Right lobe of liver (tissue), 6 donors: ENCODE results near the gene EIF4A2. TPM values are rescaled to one million over a fixed set of nuclear protein-coding genes. Genes with fewer than 3 reads are reported as not detected.
A peak's percentile ranks its signal among the peaks of the same experiment; 100 is the strongest.

ENCODE experiments used
- ATAC-seq, 4 donors: fragments of 200-7000 bp; cut with Tn5 transposase; one replicate each; pipeline ENCODE4 v1.9.1; 2020; ENCODE audit warnings: mild to moderate bottlenecking in 4 of 4, moderate library complexity in 4 of 4
- DNase-seq, 3 donors: peaks; one replicate each; pipeline ENCODE4 v3.0.0-alpha.2; 2020
- H3K27ac ChIP-seq, 3 donors: fragments of 200-600 bp; one replicate each; pipeline ENCODE4 v1.8.0; 2022
- H3K27me3 ChIP-seq, 2 donors: fragments of 200-600 bp; one replicate each; pipeline ENCODE4 v1.8.0; 2022
- H3K36me3 ChIP-seq, 4 donors: fragments of 200-600 bp; sonication (generic) in 1 of 4; one replicate each; pipeline versions ENCODE4 v1.5.1 to v1.8.0; 2017 to 2022; ENCODE audit warnings: control low read depth in 1 of 4
- H3K4me1 ChIP-seq, 4 donors: fragments of 200-600 bp; sonication (generic) in 1 of 4; one replicate each; pipeline versions ENCODE4 v1.5.1 to v1.8.0; 2017 to 2022; ENCODE audit warnings: control low read depth in 1 of 4
- H3K4me3 ChIP-seq, 3 donors: fragments of 200-600 bp; one replicate each; pipeline ENCODE4 v1.8.0; 2022
- H3K9me3 ChIP-seq, 4 donors: fragments of 200-600 bp; sonication (generic) in 1 of 4; one replicate each; pipeline versions ENCODE4 v1.5.1 to v1.8.0; 2017 to 2022; ENCODE audit warnings: control low read depth in 1 of 4
- POLR2A ChIP-seq: fragments of 450-650 bp; IDR thresholded peaks from one replicate; pipeline ENCODE4 v1.6.1; 2017; ENCODE audit warnings: antibody characterized with exemption, mild to moderate bottlenecking
- WGBS: methylation state at CpG from one replicate; pipeline ENCODE4 v1.1.6; 2018; ENCODE audit warnings: low coverage, low lambda C conversion rate; ENCODE audit not compliant: insufficient coverage; ENCODE audit errors: missing lambda C conversion rate; 5-methylcytosine and 5-hydroxymethylcytosine counted together
- intact Hi-C, 2 donors: fragments of 100-400 bp; cut with DNase I; formaldehyde crosslinking; loops; one replicate each; pipeline versions ENCODE4 v1.11.2 to v1.14.1; 2022
- microRNA counts: library from miRNA; unstranded; fragments of <30 nt; microRNA quantifications from one replicate; lab custom pipeline; 2016
- microRNA-seq, 2 donors: library from miRNA; unstranded; fragments of <30 nt; microRNA quantifications; one replicate each; pipeline ENCODE4, GENCODE V29; 2019 to 2020
- small RNA-seq, 2 experiments: library from RNA; depleted of rRNA; stranded (forward); fragments of <200 nt; gene quantifications; one replicate each; pipeline ENCODE3, GENCODE V24; 2016
- total RNA-seq, 6 experiments: library from RNA; depleted of rRNA in 2 of 6; stranded (reverse); fragments of >200 nt in 2 of 6; fragmentation: NEBNext Ultra II Directional in 3 of 6; extraction: Animal tissue kit (Norgen Biotek cat#: 25700) in 3 of 6; gene quantifications; one replicate each; pipeline versions ENCODE4 v1.1.0 to v1.2.4, GENCODE V29; 2016 to 2023
- TF ChIP-seq, protein P1 (sequence below), 4 donors: fragments of 200-600 bp in 3 of 4; fragments of 450-650 bp in 1 of 4; IDR thresholded peaks; one replicate each; pipeline versions ENCODE4 v1.5.1 to v1.8.0; 2016 to 2022; ENCODE audit warnings: antibody characterized with exemption in 4 of 4, mild to moderate bottlenecking in 2 of 4
- donor health status: DM: no; HTN: yes; CAD: no.
- donor health status: DM: no; HTN: no; CAD: no.
- donor health status: DM: no; HTN: no; CAD: no.
- donor health status: DM: no; HTN: yes; CAD: no.
- donor health status: DM: no; HTN: yes; CAD: no.

Gene EIF4A2
- total RNA-seq, 6 experiments from 2014 or later, result 98.9 to 234 (median 131) TPM

DNA sequence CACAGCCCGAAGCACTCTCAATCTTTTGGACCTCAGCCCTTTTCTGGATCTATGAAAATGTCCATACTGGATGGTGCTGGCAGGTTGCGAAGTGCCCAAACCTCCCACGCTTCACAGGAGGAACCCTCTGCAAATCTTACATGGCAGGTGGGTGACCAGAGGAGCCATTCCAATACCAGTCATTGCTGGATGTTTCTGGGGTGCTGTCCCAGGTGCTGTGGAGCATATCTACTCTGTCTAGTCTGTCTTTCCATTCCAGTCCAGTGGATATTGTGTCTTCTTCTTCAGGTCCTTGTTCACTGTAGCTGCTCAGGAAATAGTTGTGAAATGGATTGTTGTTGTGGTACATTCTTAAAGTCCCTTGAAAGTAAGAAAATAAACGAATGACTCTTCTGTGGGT is 48.4 kb downstream of the EIF4A2 start:
- TF ChIP-seq POLR2A, result no peak
- TF ChIP-seq, protein P1, sequence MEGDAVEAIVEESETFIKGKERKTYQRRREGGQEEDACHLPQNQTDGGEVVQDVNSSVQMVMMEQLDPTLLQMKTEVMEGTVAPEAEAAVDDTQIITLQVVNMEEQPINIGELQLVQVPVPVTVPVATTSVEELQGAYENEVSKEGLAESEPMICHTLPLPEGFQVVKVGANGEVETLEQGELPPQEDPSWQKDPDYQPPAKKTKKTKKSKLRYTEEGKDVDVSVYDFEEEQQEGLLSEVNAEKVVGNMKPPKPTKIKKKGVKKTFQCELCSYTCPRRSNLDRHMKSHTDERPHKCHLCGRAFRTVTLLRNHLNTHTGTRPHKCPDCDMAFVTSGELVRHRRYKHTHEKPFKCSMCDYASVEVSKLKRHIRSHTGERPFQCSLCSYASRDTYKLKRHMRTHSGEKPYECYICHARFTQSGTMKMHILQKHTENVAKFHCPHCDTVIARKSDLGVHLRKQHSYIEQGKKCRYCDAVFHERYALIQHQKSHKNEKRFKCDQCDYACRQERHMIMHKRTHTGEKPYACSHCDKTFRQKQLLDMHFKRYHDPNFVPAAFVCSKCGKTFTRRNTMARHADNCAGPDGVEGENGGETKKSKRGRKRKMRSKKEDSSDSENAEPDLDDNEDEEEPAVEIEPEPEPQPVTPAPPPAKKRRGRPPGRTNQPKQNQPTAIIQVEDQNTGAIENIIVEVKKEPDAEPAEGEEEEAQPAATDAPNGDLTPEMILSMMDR (IDR thresholded peaks at IDR 0.05), result no peak
- Histone ChIP-seq H3K27ac (no peak overlapping the region), H3K4me1 (no peaks in the 10 kb centered on the region), H3K9me3 (no peaks in the 10 kb centered on the region), H3K4me3 (no peak overlapping the region), H3K27me3 (no peaks in the 10 kb centered on the region), H3K36me3 (no peaks in the 10 kb centered on the region)
- DNase-seq (no peak), ATAC-seq (no peak)
- intact Hi-C loops, result no loop called here
- WGBS, result 0% methylated on average over 1 of the region's 4 CpGs

DNA sequence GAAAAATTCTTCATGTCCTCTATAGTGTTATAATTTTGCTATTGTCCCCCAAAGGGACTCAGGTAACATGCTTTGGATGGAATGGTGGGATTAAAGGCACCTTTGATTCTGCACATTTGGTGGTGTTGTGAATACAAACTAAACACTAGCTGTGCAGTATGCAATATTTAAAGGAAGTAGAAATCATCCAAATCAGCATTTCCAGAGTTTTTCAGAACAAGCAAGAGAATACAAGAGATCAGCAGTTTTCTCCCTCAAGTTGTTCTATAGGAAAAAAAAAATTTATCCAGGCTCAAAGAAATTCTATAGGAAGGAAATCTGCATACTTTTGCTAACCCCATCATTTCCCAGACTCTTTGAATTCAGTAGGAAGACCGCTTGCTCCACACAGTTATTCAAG is 48.9 kb downstream of the EIF4A2 start:
- Histone ChIP-seq H3K27ac (no peak overlapping the region), H3K36me3 (no peaks in the 10 kb centered on the region), H3K4me1 (no peaks in the 10 kb centered on the region), H3K27me3 (no peaks in the 10 kb centered on the region), H3K9me3 (no peaks in the 10 kb centered on the region), H3K4me3 (no peak overlapping the region)
- 62% methylated on average over 1 of the region's 1 CpG for WGBS
- TF ChIP-seq, protein P1 (IDR thresholded peaks at IDR 0.05), result no peak
- no peak for TF ChIP-seq POLR2A
- peak in 1 of 4 donors; percentile 5 for ATAC-seq
- DNase-seq, result no peak
- intact Hi-C loops, result no loop called here

MicroRNAs within 50 kb of the gene (microRNA counts, 767-probe panel; counts per million panel counts)
- microRNA hsa-miR-1248 (lab: Ali Mortazavi, UCI), result 237 counts per million

Small RNA genes within 50 kb of the gene (microRNA-seq; reads per million reads assigned to microRNA genes)
- gene MIR1248, result 5.2 to 13.9 reads per million in 2 donors

Small RNA genes within 50 kb of the gene (small RNA-seq; reads per million reads assigned to genes)
- gene RF00092, result 0 reads per million in 2 experiments
- 0 reads per million in 2 experiments for gene RNU6-1105P
- 0 reads per million in 2 experiments for gene SNORA4
- 0 reads per million in 2 experiments for gene SNORA63
- 0 reads per million in 2 experiments for gene SNORA81
- 0 reads per million in 2 experiments for gene SNORD2

Other genes starting within 250 kb of the EIF4A2 start
- 1 to 10 TPM in 5 of 6 experiments, under 1 TPM in 1; 0.86 to 2.6 (median 1.5) TPM for gene CRYGS, start 239.2 kb upstream of the EIF4A2 start, total RNA-seq
- 1 to 10 TPM; 6.7 to 8.7 (median 7.5) TPM for gene TBCCD1, start 216.2 kb upstream of the EIF4A2 start, total RNA-seq
- gene DNAJB11, start 212.9 kb upstream of the EIF4A2 start, total RNA-seq, result 10 to 100 TPM; 28.4 to 59.1 (median 49.2) TPM
- gene AHSG, start 170.5 kb upstream of the EIF4A2 start, total RNA-seq, result 1,000 to 10,000 TPM in 4 of 6 experiments, 100 to 1,000 TPM in 2; 718 to 1,905 (median 1,079) TPM
- gene FETUB, start 143.2 kb upstream of the EIF4A2 start, total RNA-seq, result 100 to 1,000 TPM in 1 of 6 experiments, 10 to 100 TPM in 3, 1 to 10 TPM in 2; 4.4 to 195 (median 47.9) TPM
- gene HRG, start 117.6 kb upstream of the EIF4A2 start, total RNA-seq, result 1,000 to 10,000 TPM in 2 of 6 experiments, 100 to 1,000 TPM in 4; 378 to 1,312 (median 664) TPM
- gene KNG1, start 66.2 kb upstream of the EIF4A2 start, total RNA-seq, result 1,000 to 10,000 TPM in 4 of 6 experiments, 100 to 1,000 TPM in 2; 432 to 1,537 (median 1,171) TPM
- 10 to 100 TPM in 2 of 6 experiments, 1 to 10 TPM in 4; 4.6 to 17.4 (median 5.6) TPM for gene RFC4, start 22.9 kb downstream of the EIF4A2 start, total RNA-seq
- gene ADIPOQ, start 59.1 kb downstream of the EIF4A2 start, total RNA-seq, result not detected
- gene ST6GAL1, start 146.9 kb downstream of the EIF4A2 start, total RNA-seq, result 100 to 1,000 TPM; 389 to 574 (median 483) TPM